Vagina (tissue), 2 donors: ENCODE data around the gene ELFN2. TPM values are rescaled to one million over a fixed set of nuclear protein-coding genes. Genes with fewer than 3 reads are reported as not detected.

Experiments
- DNase-seq, 2 donors: peaks; one replicate each; pipeline ENCODE4 v3.0.0-alpha.2; 2017; ENCODE audit errors: extremely low spot score in 2 of 2
- H3K27ac ChIP-seq: fragments of 200-600 bp; sonication (generic); one replicate; pipeline ENCODE4 v1.5.1; 2019
- H3K27me3 ChIP-seq: fragments of 200-600 bp; sonication (generic); one replicate; pipeline ENCODE4 v1.5.1; 2019
- H3K36me3 ChIP-seq, 2 donors: fragments of 200-600 bp; sonication (generic); one replicate each; pipeline ENCODE4 v1.5.1; 2017 to 2019
- H3K4me1 ChIP-seq: fragments of 200-600 bp; sonication (generic); one replicate; pipeline ENCODE4 v1.5.1; 2019
- H3K4me3 ChIP-seq, 2 donors: fragments of 200-600 bp; sonication (generic); 1 replicate in 1 of 2; 2 replicates in 1 of 2; pipeline ENCODE4 v1.5.1; 2016 to 2019
- H3K9me3 ChIP-seq: fragments of 200-600 bp; sonication (generic); one replicate; pipeline ENCODE4 v1.5.1; 2019
- POLR2A ChIP-seq, 2 donors: fragments of 450-650 bp; IDR thresholded peaks; one replicate each; pipeline ENCODE4 v1.6.1; 2017; ENCODE audit warnings: antibody characterized with exemption in 2 of 2, mild to moderate bottlenecking in 2 of 2, moderate library complexity in 2 of 2
- POLR2AphosphoS5 ChIP-seq, 2 donors: sonication (generic); formaldehyde crosslinking; IDR thresholded peaks; one replicate each; pipeline ENCODE4 v1.9.0; 2017; ENCODE audit warnings: antibody characterized with exemption in 2 of 2, mild to moderate bottlenecking in 2 of 2, low read depth in 1 of 2; ENCODE audit not compliant: insufficient read depth in 1 of 2
- intact Hi-C: fragments of 100-400 bp; cut with DNase I; formaldehyde crosslinking; loops from one replicate; pipeline ENCODE4 v1.15.1; 2023
- total RNA-seq: library from RNA; depleted of rRNA; stranded (reverse); fragments of >200 nt; gene quantifications from one replicate; pipeline ENCODE4 v1.2.3, GENCODE V29; 2016
- TF ChIP-seq, protein P1 (sequence below), 3 experiments: fragments of 450-650 bp in 2 of 3; fragments of 200-600 bp in 1 of 3; sonication (generic) in 1 of 3; IDR thresholded peaks; one replicate each; pipeline ENCODE4 v1.5.1; 2017 to 2019; ENCODE audit warnings: antibody characterized with exemption in 3 of 3, mild to moderate bottlenecking in 2 of 3, moderate library complexity in 2 of 3

Gene ELFN2
- total RNA-seq, 1 donor from 2014 or later: not detected

DNA sequence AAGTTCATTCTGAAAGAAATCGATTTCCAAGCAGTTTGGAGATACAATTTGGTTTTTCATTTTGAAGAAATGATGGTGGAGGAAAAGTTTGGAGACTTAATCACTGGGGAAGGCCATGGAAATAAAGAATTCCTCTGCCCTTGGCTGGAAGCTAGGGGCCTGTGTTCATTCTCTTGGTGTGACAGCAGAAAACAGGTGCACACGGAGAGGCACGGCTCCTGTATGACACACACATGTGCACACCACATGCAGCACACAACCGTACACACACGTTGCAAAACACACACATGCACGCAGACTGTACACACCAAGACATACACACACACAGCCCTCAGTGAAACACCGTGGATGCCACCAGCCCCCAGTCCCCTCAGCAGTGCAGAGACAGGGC is 80.8 kb downstream of the ELFN2 start:
- H3K27me3 ChIP-seq: no peaks in the 10 kb centered on the region
- no peak overlapping the region for H3K27ac ChIP-seq

DNA sequence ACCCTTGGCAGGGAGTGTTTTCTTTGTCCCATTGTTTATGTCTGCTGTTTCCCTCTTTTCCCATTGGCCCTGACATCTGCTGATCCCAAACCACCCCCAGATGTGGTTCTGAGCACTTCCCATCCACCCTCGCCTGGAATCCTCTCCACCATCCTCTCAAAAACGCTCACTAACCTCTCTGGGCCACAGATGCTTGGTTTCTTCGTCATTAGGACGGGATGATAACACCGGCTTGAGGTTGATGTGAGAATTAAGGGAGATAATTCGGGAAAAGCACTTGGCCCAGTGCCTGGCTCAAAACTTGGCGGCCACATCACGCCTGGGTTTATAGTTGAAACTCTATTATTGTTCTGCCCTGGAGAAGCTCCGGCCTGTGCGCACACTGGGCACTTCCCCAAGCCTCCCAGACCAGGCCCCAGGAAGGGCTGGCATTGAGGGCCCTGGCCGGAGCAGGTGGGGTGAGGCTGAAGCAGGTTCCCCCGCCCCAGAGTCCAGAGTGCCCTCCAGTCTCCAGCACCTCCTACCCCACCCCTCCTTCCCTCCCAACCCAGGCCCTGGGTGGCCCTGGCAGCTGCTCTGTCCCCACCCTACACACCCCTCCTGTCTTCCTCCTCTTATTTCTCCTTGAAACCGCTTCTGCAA is 81.3 kb downstream of the ELFN2 start:
- H3K4me3 ChIP-seq: no peak overlapping the region
- no peaks in the 10 kb centered on the region for H3K9me3 ChIP-seq
- DNase-seq: no peak
- no peak for TF ChIP-seq POLR2AphosphoS5 (IDR thresholded peaks at IDR 0.05; ENCODE audit: insufficient read depth in 1 of 2, low read depth in 1 of 2)
- TF ChIP-seq, protein P1, sequence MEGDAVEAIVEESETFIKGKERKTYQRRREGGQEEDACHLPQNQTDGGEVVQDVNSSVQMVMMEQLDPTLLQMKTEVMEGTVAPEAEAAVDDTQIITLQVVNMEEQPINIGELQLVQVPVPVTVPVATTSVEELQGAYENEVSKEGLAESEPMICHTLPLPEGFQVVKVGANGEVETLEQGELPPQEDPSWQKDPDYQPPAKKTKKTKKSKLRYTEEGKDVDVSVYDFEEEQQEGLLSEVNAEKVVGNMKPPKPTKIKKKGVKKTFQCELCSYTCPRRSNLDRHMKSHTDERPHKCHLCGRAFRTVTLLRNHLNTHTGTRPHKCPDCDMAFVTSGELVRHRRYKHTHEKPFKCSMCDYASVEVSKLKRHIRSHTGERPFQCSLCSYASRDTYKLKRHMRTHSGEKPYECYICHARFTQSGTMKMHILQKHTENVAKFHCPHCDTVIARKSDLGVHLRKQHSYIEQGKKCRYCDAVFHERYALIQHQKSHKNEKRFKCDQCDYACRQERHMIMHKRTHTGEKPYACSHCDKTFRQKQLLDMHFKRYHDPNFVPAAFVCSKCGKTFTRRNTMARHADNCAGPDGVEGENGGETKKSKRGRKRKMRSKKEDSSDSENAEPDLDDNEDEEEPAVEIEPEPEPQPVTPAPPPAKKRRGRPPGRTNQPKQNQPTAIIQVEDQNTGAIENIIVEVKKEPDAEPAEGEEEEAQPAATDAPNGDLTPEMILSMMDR (IDR thresholded peaks at IDR 0.05): no peak
- no peak for TF ChIP-seq POLR2A (IDR thresholded peaks at IDR 0.05)
- H3K27me3 ChIP-seq: no peaks in the 10 kb centered on the region
- H3K4me1 ChIP-seq: peaks cover 5% of the 10 kb centered on the region
- no peaks in the 10 kb centered on the region for H3K36me3 ChIP-seq
- H3K27ac ChIP-seq: no peak overlapping the region
- intact Hi-C loops: no loop called here

More for the DNA sequence above, 80.8 kb downstream of the ELFN2 start:
- Histone ChIP-seq H3K4me3 (no peak overlapping the region), H3K36me3 (no peaks in the 10 kb centered on the region), H3K4me1 (peaks cover 5% of the 10 kb centered on the region), H3K9me3 (no peaks in the 10 kb centered on the region)
- intact Hi-C loops: no loop called here
- TF ChIP-seq POLR2AphosphoS5 (IDR thresholded peaks at IDR 0.05; ENCODE audit: insufficient read depth in 1 of 2, low read depth in 1 of 2) (no peak), POLR2A (IDR thresholded peaks at IDR 0.05) (no peak)
- no peak for DNase-seq

DNA sequence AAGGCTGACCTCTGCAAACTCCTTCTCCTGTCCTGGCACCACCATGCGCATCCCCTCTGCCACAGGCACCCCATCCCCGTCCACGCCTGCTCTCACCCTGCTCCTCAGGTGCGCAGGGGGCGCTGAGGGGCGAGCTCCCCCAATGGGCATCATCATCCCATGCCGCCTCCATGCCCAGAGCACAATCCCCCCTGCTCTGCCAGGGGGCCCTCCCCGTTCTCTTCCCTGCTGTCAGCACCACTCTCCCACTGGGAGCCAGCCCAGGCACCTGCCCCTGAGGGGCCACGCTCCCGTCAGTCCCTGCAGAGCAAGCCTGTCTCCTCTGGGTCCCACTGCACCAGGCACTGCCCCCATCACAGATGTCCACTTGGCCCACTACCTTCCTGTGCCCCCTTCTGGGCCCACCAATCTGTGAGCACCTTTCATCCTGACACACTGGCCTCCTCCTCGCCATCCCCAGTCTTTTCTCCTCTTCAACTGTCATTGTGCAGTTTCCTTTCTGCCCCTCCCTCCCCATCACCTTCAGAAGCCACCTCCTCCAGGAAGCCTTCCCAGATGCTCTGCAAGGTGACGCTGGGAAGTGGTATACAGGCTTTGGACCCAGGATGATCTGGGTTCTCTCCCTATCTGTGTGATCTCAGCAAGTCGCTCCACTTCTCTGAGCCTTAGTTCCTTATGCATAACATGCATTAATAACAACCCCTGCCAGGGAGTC is 82.4 kb downstream of the ELFN2 start:
- peaks cover 5% of the 10 kb centered on the region for H3K4me1 ChIP-seq
- no peak for DNase-seq
- H3K36me3 ChIP-seq: no peaks in the 10 kb centered on the region
- no peak overlapping the region for H3K27ac ChIP-seq
- intact Hi-C loops: no loop called here
- H3K4me3 ChIP-seq: no peak overlapping the region
- H3K27me3 ChIP-seq: no peaks in the 10 kb centered on the region
- TF ChIP-seq POLR2AphosphoS5 (IDR thresholded peaks at IDR 0.05; ENCODE audit: insufficient read depth in 1 of 2, low read depth in 1 of 2): no peak
- no peak for TF ChIP-seq POLR2A (IDR thresholded peaks at IDR 0.05)
- TF ChIP-seq, protein P1 (IDR thresholded peaks at IDR 0.05): no peak
- H3K9me3 ChIP-seq: no peaks in the 10 kb centered on the region

DNA sequence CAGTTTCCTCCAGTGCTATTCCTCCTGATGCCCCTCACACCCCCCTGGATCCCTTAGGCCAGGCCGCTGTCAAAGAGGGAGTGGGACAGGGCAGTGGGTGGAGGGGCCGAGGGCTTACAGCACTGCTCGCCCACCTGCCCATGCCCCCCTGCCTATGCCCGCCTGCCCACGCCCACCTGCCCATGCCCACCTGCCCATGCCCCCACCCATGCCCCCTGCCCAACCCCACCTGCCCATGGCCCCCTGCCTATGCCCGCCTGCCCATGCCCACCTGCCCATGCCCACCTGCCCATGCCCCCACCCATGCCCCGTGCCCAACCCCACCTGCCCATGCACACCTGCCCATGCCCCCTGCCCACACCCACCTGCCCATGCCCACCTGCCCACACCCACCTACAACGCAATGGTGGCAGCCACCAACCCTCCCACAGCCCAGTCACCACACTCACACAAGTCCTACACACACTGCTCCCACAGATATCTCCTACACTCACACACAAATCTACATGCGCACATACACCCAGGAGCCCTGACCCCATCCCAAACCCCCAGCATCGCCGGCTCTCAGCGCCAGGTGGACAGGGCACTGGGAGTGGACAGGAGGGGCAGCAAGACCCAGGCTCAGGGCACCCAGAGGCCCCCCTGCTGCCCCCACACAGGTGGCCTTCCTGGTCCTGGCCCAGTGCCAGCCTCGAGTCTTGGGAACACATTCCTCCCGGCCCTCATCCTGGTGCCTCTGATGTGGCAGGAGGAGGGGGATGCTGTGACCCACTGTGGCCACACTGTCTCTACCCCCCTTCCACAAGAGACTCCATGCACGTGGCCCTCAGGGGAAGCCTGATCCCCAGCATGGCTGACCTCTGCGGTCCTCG is 83.2 kb downstream of the ELFN2 start:
- H3K27me3 ChIP-seq: no peaks in the 10 kb centered on the region
- H3K36me3 ChIP-seq: no peaks in the 10 kb centered on the region
- no peak overlapping the region for H3K27ac ChIP-seq
- no peak overlapping the region for H3K4me3 ChIP-seq
- H3K4me1 ChIP-seq: peaks cover 5% of the 10 kb centered on the region
- DNase-seq: no peak
- TF ChIP-seq POLR2AphosphoS5 (IDR thresholded peaks at IDR 0.05; ENCODE audit: insufficient read depth in 1 of 2, low read depth in 1 of 2) (no peak), POLR2A (IDR thresholded peaks at IDR 0.05) (no peak)
- TF ChIP-seq, protein P1 (IDR thresholded peaks at IDR 0.05): no peak
- intact Hi-C loops: no loop called here
- H3K9me3 ChIP-seq: no peaks in the 10 kb centered on the region

DNA sequence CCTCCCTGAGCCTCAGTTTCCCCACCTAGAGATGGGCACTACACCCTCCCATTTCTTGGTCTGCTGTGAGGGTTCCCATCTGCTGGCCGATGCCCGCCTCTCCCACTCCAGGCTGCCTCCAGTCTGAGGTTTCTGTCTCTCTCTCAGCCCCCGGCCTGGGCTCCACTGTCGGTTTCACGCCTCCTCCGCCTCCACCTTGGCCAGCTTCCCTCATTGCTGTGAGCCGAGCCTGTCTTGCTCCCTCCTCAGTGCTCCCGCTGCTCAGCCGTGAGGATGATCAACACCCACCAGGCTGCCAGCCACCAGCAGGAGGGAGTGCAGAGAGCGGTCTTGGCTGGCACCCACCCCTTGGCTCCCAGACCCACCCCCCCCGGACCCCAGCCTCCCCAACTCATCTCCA is 83.9 kb downstream of the ELFN2 start:
- H3K4me1 ChIP-seq: peaks cover 5% of the 10 kb centered on the region
- H3K9me3 ChIP-seq: no peaks in the 10 kb centered on the region
- no peak overlapping the region for H3K27ac ChIP-seq
- no peaks in the 10 kb centered on the region for H3K27me3 ChIP-seq
- no peak overlapping the region for H3K4me3 ChIP-seq
- H3K36me3 ChIP-seq: no peaks in the 10 kb centered on the region
- intact Hi-C loops: no loop called here
- TF ChIP-seq POLR2A (IDR thresholded peaks at IDR 0.05) (no peak), POLR2AphosphoS5 (IDR thresholded peaks at IDR 0.05; ENCODE audit: insufficient read depth in 1 of 2, low read depth in 1 of 2) (no peak)
- TF ChIP-seq, protein P1 (IDR thresholded peaks at IDR 0.05): no peak
- DNase-seq: no peak
